Panc1 (cell line): ENCODE data around the gene LIN7B. TPM values are rescaled to one million over a fixed set of nuclear protein-coding genes. Genes with fewer than 3 reads are reported as not detected.

Source experiments
- ATAC-seq: fragments of 200-7000 bp; cut with Tn5 transposase; 2 replicates; pipeline ENCODE4 v1.9.1; 2020; ENCODE audit warnings: mild to moderate bottlenecking, moderate library complexity
- BruUV-seq: library from RNA; stranded (reverse); fragments of 400-500 nt; replicated peaks from 2 replicates; lab custom pipeline; 2021; lab: Mats Ljungman, UMichigan
- CTCF ChIA-PET: fragments of 300-600 bp; sonication (Branson Sonifier 250); formaldehyde crosslinking; loops from one replicate; lab custom pipeline; 2022; ENCODE audit warnings: antibody characterized with exemption; lab: Charles Lee
- POLR2A ChIA-PET: fragments of 300-600 bp; sonication (Branson Sonifier 250); formaldehyde crosslinking; loops from one replicate; lab custom pipeline; 2022; ENCODE audit warnings: antibody characterized with exemption; lab: Charles Lee
- DNase-seq: peaks from one replicate; pipeline ENCODE4 v3.0.0-alpha.2; 2010; ENCODE audit warnings: low read depth, low spot score
- H3K27ac ChIP-seq: 2 replicates; pipeline ENCODE4 v1.5.1; 2011; ENCODE audit warnings: mild to moderate bottlenecking, low read length, inconsistent platforms
- H3K27me3 ChIP-seq: fragments of 200-500 bp; sonication (Bioruptor generic); 2 replicates; pipeline ENCODE4 v1.6.0; 2014; ENCODE audit warnings: low read length, inconsistent platforms; ENCODE audit not compliant: control insufficient read depth, insufficient read depth
- H3K36me3 ChIP-seq: fragments of 200-500 bp; sonication (Bioruptor generic); 2 replicates; pipeline ENCODE4 v1.5.1; 2014; ENCODE audit warnings: inconsistent platforms, mild to moderate bottlenecking, low read length, moderate library complexity; ENCODE audit not compliant: control insufficient read depth, insufficient read depth
- H3K4me1 ChIP-seq: 2 replicates; pipeline ENCODE4 v1.5.1; 2011; ENCODE audit warnings: inconsistent platforms, mild to moderate bottlenecking, low read length, moderate library complexity; ENCODE audit not compliant: control insufficient read depth, insufficient read depth
- H3K4me3 ChIP-seq, 2 experiments: 2 replicates each; pipeline ENCODE4 v1.5.1; 2011 to 2012; ENCODE audit warnings: low read depth in 2 of 2, low read length in 2 of 2, mild to moderate bottlenecking in 2 of 2, inconsistent platforms in 1 of 2, moderate library complexity in 1 of 2
- H3K9me3 ChIP-seq: fragments of 200-500 bp; sonication (Bioruptor generic); 2 replicates; pipeline ENCODE4 v1.5.1; 2014; ENCODE audit warnings: low read depth, mild to moderate bottlenecking, inconsistent platforms, low read length, moderate library complexity; ENCODE audit not compliant: control insufficient read depth, insufficient read depth
- CTCF ChIP-seq: fragments of 450-650 bp; IDR thresholded peaks from 2 replicates; pipeline ENCODE4 v1.5.1; 2017; ENCODE audit warnings: mild to moderate bottlenecking
- POLR2AphosphoS5 ChIP-seq: IDR thresholded peaks from 2 replicates; pipeline ENCODE4 v1.6.1; 2012; ENCODE audit warnings: mild to moderate bottlenecking, low read depth, low read length, moderate library complexity
- SIN3A ChIP-seq: IDR thresholded peaks from 2 replicates; pipeline ENCODE4 v1.6.1; 2012; ENCODE audit warnings: low read depth, mild to moderate bottlenecking, low read length, moderate library complexity, borderline replicate concordance; ENCODE audit not compliant: insufficient read depth
- TCF7L2 ChIP-seq: IDR thresholded peaks from 2 replicates; pipeline ENCODE4 v1.6.1; 2011; ENCODE audit warnings: mild to moderate bottlenecking, low read depth, low read length, inconsistent platforms
- in situ Hi-C: cut with HindIII; loops from 2 replicates; pipeline ENCODE4 v1.10.0; 2016; ENCODE audit warnings: low sequenced_read_pairs, low pct_unique_long_range_greater_than_20kb
- intact Hi-C: fragments of 100-400 bp; cut with micrococcal nuclease; formaldehyde crosslinking; loops from one replicate; pipeline ENCODE4 v1.10.0; 2022; ENCODE audit not compliant: unreplicated experiment
- total RNA-seq: library from RNA; stranded (reverse); gene quantifications from one replicate; pipeline ENCODE4 v1.2.1, GENCODE V29; 2021; ENCODE audit not compliant: unreplicated experiment
- TF ChIP-seq, protein P1 (sequence below), 2 experiments: IDR thresholded peaks; 2 replicates each; pipeline ENCODE4 v1.6.1; 2011 to 2012; ENCODE audit warnings: low read depth in 2 of 2, control low read depth in 1 of 2, low read length in 1 of 2, mild to moderate bottlenecking in 1 of 2, moderate library complexity in 1 of 2; ENCODE audit not compliant: insufficient read depth in 1 of 2

Gene LIN7B
- total RNA-seq, 1 experiment from 2014 or later: 6.4 TPM

DNA sequence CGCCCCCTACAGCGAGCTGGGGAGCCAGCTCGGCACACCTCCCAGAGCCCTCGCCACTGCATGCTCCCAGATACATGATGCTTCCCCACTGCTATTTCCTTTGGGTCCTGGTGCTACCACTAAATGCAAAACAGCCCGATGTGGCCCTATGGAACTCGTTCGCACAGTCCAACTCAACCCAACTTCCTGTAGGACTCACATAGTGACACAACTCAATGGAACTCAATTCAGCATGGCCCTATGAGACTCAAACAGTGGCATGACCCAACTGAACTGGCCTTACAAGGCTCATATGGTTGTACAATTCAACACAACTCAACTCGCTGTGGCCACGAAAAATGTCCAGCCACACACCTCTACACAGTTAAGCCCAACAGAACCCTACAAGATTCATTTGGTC is 45.1 kb upstream of the LIN7B start:
- ChIA-PET CTCF (no interaction called here), POLR2A (no interaction called here)
- H3K27me3 ChIP-seq: no peaks in the 10 kb centered on the region
- ATAC-seq (no peak), DNase-seq (no peak)
- H3K27ac ChIP-seq: no peak overlapping the region
- no peaks in the 10 kb centered on the region for H3K9me3 ChIP-seq
- intact Hi-C loops (no loop called here), in situ Hi-C loops (no loop called here)
- H3K4me3 ChIP-seq: no peak overlapping the region
- H3K36me3 ChIP-seq: no peaks in the 10 kb centered on the region
- H3K4me1 ChIP-seq: peaks cover 4% of the 10 kb centered on the region; the same call in 1 of the 2 replicates
- no TSS peak for BruUV-seq
- no peak for TF ChIP-seq TCF7L2
- TF ChIP-seq POLR2AphosphoS5: no peak
- TF ChIP-seq, protein P1, sequence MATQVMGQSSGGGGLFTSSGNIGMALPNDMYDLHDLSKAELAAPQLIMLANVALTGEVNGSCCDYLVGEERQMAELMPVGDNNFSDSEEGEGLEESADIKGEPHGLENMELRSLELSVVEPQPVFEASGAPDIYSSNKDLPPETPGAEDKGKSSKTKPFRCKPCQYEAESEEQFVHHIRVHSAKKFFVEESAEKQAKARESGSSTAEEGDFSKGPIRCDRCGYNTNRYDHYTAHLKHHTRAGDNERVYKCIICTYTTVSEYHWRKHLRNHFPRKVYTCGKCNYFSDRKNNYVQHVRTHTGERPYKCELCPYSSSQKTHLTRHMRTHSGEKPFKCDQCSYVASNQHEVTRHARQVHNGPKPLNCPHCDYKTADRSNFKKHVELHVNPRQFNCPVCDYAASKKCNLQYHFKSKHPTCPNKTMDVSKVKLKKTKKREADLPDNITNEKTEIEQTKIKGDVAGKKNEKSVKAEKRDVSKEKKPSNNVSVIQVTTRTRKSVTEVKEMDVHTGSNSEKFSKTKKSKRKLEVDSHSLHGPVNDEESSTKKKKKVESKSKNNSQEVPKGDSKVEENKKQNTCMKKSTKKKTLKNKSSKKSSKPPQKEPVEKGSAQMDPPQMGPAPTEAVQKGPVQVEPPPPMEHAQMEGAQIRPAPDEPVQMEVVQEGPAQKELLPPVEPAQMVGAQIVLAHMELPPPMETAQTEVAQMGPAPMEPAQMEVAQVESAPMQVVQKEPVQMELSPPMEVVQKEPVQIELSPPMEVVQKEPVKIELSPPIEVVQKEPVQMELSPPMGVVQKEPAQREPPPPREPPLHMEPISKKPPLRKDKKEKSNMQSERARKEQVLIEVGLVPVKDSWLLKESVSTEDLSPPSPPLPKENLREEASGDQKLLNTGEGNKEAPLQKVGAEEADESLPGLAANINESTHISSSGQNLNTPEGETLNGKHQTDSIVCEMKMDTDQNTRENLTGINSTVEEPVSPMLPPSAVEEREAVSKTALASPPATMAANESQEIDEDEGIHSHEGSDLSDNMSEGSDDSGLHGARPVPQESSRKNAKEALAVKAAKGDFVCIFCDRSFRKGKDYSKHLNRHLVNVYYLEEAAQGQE (IDR thresholded peaks at IDR 0.05; ENCODE audit: insufficient read depth in 1 of 2, low read depth in 2 of 2, low read length in 1 of 2): no peak
- no peak for TF ChIP-seq CTCF
- no peak for TF ChIP-seq SIN3A

DNA sequence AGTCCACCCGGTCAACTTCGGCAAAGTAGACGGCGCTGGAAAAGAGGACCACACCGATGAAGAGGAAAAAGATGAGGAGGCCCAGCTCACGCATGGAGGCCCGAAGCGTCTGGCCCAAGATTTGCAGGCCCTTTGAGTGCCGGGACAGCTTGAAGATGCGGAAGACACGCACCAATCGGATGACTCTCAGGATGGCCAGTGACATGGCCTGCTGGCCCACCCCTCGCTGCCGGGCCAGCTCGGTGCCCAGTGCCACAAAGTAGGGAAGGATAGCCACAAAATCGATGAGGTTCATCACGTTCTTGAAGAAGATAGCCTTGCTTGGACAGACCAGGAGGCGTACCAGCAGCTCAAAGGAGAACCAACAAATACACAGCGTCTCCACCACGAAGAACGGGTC is 43.8 kb upstream of the LIN7B start:
- POLR2A ChIA-PET: no interaction called here
- no TSS peak for BruUV-seq
- Histone ChIP-seq H3K4me1 (peaks cover 2% of the 10 kb centered on the region; the same call in 1 of the 2 replicates), H3K27ac (no peak overlapping the region), H3K4me3 (no peak overlapping the region), H3K9me3 (no peaks in the 10 kb centered on the region), H3K27me3 (no peaks in the 10 kb centered on the region), H3K36me3 (no peaks in the 10 kb centered on the region)
- in situ Hi-C loops (no loop called here), intact Hi-C loops (no loop called here)
- CTCF ChIA-PET: interaction anchor here (0.6 kb wide), 1 partner anchor 74 kb away, joined by 3 read pairs; no protein-coding TSS in a partner anchor
- no peak for ATAC-seq
- no peak for DNase-seq
- TF ChIP-seq CTCF (no peak), TCF7L2 (no peak), POLR2AphosphoS5 (no peak), SIN3A (no peak)
- TF ChIP-seq, protein P1 (IDR thresholded peaks at IDR 0.05; ENCODE audit: insufficient read depth in 1 of 2, low read depth in 2 of 2, low read length in 1 of 2): no peak
